HG02642 (cell line): ENCODE measurements around the gene IFIT1.
"Not testable (repeated sequence)": the region's sequence is repeated elsewhere in the genome, so short reads cannot be mapped to it uniquely, and the experiment has no call there.

Source experiments
- ATAC-seq: cut with Tn5 transposase; IDR thresholded peaks from one replicate; pipeline ENCODE4 v1.9.1; 2021; ENCODE audit warnings: mild to moderate bottlenecking; ENCODE audit not compliant: unreplicated experiment, poor library complexity

The IFIT1 gene

GRCh38 chr10:89426230-89426868, 33.9 kb downstream of the IFIT1 start:
- ATAC-seq, result no peak

- ATAC-seq, result no peak
Observed at GRCh38 chr10:89427629-89428028, 35.2 kb downstream of the IFIT1 start.

- no peak for ATAC-seq
Observed at GRCh38 chr10:89428877-89429276, 36.5 kb downstream of the IFIT1 start.

GRCh38 chr10:89431977-89432376, 39.6 kb downstream of the IFIT1 start:
- ATAC-seq, result no peak

- ATAC-seq, result no peak
Observed at GRCh38 chr10:89438525-89438924, 46.1 kb downstream of the IFIT1 start.

- ATAC-seq, result no peak
Observed at GRCh38 chr10:89440226-89441009, 48.0 kb downstream of the IFIT1 start.

- no peak for ATAC-seq
Observed at GRCh38 chr10:89442289-89442688, 49.9 kb downstream of the IFIT1 start.

GRCh38 chr10:89444819-89445218, 52.4 kb downstream of the IFIT1 start:
- not testable (repeated sequence) for ATAC-seq

GRCh38 chr10:89450901-89451300, 58.5 kb downstream of the IFIT1 start:
- ATAC-seq, result no peak

GRCh38 chr10:89452193-89452592, 59.8 kb downstream of the IFIT1 start:
- no peak for ATAC-seq

GRCh38 chr10:89454561-89455347, 62.3 kb downstream of the IFIT1 start:
- ATAC-seq, result no peak
